Measurements from ENCODE around the gene MCRIP1. TPM values are rescaled to one million over a fixed set of nuclear protein-coding genes. Genes with fewer than 3 reads are reported as not detected.

The MCRIP1 gene
- polyA plus RNA-seq, 1 of the 3 experiments (the other 2 are of a cell fraction): 156 TPM

- H3K4me1 ChIP-seq (ENCODE audit: control insufficient read depth in 1 of 2, insufficient read depth in 2 of 2, low read depth in 1 of 2, low read length in 1 of 2): peaks cover 0 to 27% of the 10 kb centered on the region in 2 experiments; a peak in 1 of 4 replicates
- H3K4me3 ChIP-seq (ENCODE audit: low read depth in 2 of 2, low read length in 1 of 2): no peak overlapping the region
- DNase-seq: no peak
- H3K9ac ChIP-seq: no peak overlapping the region
- TF ChIP-seq SMC3 (IDR thresholded peaks at IDR 0.05; ENCODE audit: low read depth, low read length) (no peak), USF1 (IDR thresholded peaks at IDR 0.05; ENCODE audit: borderline replicate concordance, low read depth) (no peak), FOXJ3 (CRISPR knock-in tag; IDR thresholded peaks at IDR 0.05) (no peak), EP300 (IDR thresholded peaks at IDR 0.05; ENCODE audit: borderline replicate concordance in 1 of 2, low read depth in 1 of 2, low read length in 1 of 2) (no peak)
- H3K36me3 ChIP-seq (replicated peaks in 1 of 2; ENCODE audit: control insufficient read depth in 1 of 2, insufficient read depth in 2 of 2, low read length in 1 of 2): no peaks in the 10 kb centered on the region
- H3K4me2 ChIP-seq: no peak overlapping the region
- no peak overlapping the region for H2AFZ ChIP-seq (ENCODE audit: low read depth)
- WGBS (ENCODE audit: low lambda C conversion rate): 21% methylated on average over 11 of the region's 18 CpGs
- H3K27ac ChIP-seq (ENCODE audit: low read depth in 2 of 2, low read length in 1 of 2): no peak overlapping the region
- no peaks in the 10 kb centered on the region for H3K79me2 ChIP-seq (ENCODE audit: insufficient read depth)
- ChIA-PET CTCF (interaction anchor here (0.9 to 7.3 kb wide), 14 partner anchors 10 to 153 kb away, joined by 3 to 60 read pairs (median 6); partner anchors contain the start of gene ARHGDIA), POLR2A (interaction anchor here (0.8 to 1.1 kb wide), 3 partner anchors 13 to 26 kb away, joined by 3 to 6 read pairs (median 3); partner anchors contain the start of gene MCRIP1)
- no peaks in the 10 kb centered on the region for H3F3A ChIP-seq (replicated peaks; ENCODE audit: insufficient read depth)
- H3K9me2 ChIP-seq: no peaks in the 10 kb centered on the region
- peaks cover 84% of the 10 kb centered on the region for H3K27me3 ChIP-seq (ENCODE audit: insufficient read depth)
- no peaks in the 10 kb centered on the region for H4K20me1 ChIP-seq (ENCODE audit: insufficient read depth)
- H3K9me3 ChIP-seq: no peaks in the 10 kb centered on the region
Measured at GRCh38 chr17:81807210-81807719, 25.8 kb downstream of the MCRIP1 start.

- Histone ChIP-seq H3K9me2 (no peaks in the 10 kb centered on the region), H2AFZ (ENCODE audit: low read depth) (no peak overlapping the region), H3K36me3 (replicated peaks in 1 of 2; ENCODE audit: control insufficient read depth in 1 of 2, insufficient read depth in 2 of 2, low read length in 1 of 2) (no peaks in the 10 kb centered on the region), H3K27ac (ENCODE audit: low read depth in 2 of 2, low read length in 1 of 2) (no peak overlapping the region), H3K4me1 (ENCODE audit: control insufficient read depth in 1 of 2, insufficient read depth in 2 of 2, low read depth in 1 of 2, low read length in 1 of 2) (peaks cover 0 to 21% of the 10 kb centered on the region in 2 experiments; a peak in 1 of 4 replicates), H4K20me1 (ENCODE audit: insufficient read depth) (no peaks in the 10 kb centered on the region), H3F3A (replicated peaks; ENCODE audit: insufficient read depth) (no peaks in the 10 kb centered on the region), H3K79me2 (ENCODE audit: insufficient read depth) (no peaks in the 10 kb centered on the region), H3K9ac (no peak overlapping the region), H3K9me3 (no peaks in the 10 kb centered on the region), H3K27me3 (ENCODE audit: insufficient read depth) (peaks cover 87% of the 10 kb centered on the region), H3K4me2 (no peak overlapping the region), H3K4me3 (ENCODE audit: low read depth in 2 of 2, low read length in 1 of 2) (no peak overlapping the region)
- DNase-seq: peak; percentile 69
- WGBS (ENCODE audit: low lambda C conversion rate): 11% methylated on average over 22 of the region's 23 CpGs
- ChIA-PET POLR2A (interaction anchor here (0.8 to 1.1 kb wide), 2 partner anchors 9 to 12 kb away, joined by 3 read pairs; no protein-coding TSS in a partner anchor), CTCF (interaction anchor here (0.6 to 7.3 kb wide), 17 partner anchors 8 to 153 kb away, joined by 3 to 60 read pairs (median 6); partner anchors contain the start of genes ARHGDIA and MCRIP1)
- TF ChIP-seq RAD21 (IDR thresholded peaks at IDR 0.05; ENCODE audit: low read length): peak; percentile 24; the same call in 1 of the 2 replicates
- no peak for TF ChIP-seq RFX5 (IDR thresholded peaks at IDR 0.05; ENCODE audit: low read length)
Measured at GRCh38 chr17:81806461-81807209, 26.5 kb downstream of the MCRIP1 start.
